Cerebellar nuclear complex (tissue), 1 donor: Measurements from ENCODE around the gene TBX19.
"Not testable (repeated sequence)": the region's sequence is repeated elsewhere in the genome, so short reads cannot be mapped to it uniquely, and the experiment has no call there.

Experiments
- DNase-seq, 2 experiments: peaks; one replicate each; lab custom pipeline; 2025; lab: John Stamatoyannopoulos, UW

Gene TBX19

GRCh38 chr1:168320149-168320548 lies 39.5 kb downstream of the TBX19 start:
- DNase-seq = no peak

DNA sequence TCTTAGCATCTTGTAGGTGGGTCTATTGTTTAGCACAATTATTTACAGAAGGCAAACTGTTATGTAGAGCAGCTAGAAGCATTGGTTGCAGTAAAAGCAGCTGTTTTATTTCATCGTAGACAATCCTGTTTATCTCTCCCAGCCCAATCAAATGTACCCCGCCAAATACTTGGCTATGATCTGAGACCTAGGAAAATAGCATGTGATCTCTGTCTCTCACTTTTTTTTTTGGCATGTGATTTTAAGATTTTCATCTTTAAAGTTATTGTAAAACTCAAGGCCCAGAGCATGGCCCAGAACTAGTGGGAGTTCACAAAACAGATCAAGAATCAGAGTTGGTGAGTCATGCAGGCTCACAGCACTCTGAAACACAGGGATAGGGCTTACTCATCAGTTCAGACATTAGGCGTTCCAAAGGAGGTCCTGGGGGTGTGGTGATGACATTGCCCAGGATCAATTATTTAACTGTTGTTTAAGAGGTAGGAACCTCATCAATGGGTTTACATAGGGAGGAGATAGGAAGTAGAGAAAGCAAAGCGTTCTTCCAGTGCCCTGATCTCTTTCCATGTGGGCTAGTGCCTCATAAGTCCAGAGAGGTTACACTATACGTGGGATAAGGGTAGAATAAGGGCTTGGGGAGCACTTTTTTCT lies 40.2 kb downstream of the TBX19 start:
- no peak for DNase-seq

- DNase-seq = no peak
These were observed 41.3 kb downstream of the TBX19 start for GRCh38 chr1:168321945-168322344.

DNA sequence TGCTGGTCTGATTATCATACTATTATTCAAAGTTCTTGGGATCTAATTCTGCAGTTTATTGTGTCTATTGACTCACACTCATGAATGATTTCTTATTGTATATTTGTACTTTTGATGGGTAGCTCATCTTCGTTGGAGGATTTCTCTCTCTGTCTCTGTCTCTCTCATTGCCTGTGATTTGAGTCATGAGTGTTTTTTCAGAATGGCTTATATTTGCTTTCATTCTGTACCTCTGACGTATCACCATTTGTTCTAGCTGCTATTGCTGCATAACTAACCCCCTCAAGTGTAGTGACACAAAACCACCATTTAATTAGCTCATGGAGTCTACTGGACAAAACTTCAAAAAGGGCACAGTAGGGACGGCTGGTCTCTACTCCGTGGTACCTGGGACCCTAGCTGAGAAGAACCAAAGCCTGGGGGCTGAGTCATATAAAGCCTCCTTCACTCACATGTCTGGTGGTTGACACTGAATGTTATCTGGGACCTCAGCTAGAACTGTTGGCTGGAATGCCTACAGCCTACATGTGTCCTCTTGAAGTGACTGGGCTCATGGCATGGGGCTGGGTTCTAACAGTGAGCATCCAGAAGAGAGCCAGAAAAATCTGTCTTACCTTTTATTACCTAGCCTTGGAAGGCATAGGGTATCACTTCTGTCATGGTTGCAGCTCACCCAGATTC lies 44.2 kb downstream of the TBX19 start:
- no peak for DNase-seq

GRCh38 chr1:168328731-168329364 lies 48.2 kb downstream of the TBX19 start:
- no peak for DNase-seq

DNA sequence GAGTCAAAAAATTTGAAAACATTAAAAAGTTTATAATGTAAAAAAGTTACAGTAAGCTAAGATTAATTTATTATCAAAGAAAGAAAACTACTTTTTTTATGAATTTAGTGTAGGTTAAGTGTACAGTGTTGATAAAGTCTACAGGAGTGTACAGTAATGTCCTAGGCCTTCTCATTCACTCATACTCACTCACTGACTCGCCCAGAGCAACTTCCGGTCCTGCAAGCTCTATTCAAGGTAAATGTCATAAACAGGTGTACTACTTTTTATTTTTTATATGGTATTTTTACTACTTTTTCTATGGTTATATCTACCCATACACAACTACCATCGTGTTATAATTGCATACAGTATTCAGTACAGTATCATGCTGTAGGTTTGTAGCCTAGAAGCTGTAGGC lies 49.6 kb downstream of the TBX19 start:
- no peak for DNase-seq

DNA sequence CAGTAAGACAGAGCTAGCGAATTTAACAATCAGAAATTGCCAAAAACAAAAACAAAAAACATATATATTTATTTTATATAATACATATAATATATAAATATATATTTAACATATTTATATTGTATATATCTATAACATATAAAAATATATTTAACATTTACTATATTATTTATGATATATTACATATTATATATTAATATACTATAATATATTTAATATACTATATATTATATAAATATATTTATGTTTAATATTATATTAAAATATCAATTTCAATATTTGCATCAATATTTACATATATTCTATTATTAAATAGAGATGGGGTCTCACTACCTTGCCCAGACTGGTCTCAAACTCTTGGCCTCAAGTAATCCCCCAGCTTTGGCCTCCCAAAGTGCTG lies 50.9 kb downstream of the TBX19 start:
- no peak for DNase-seq

- no peak for DNase-seq
These were observed 53.0 kb downstream of the TBX19 start for GRCh38 chr1:168333562-168334276.

DNA sequence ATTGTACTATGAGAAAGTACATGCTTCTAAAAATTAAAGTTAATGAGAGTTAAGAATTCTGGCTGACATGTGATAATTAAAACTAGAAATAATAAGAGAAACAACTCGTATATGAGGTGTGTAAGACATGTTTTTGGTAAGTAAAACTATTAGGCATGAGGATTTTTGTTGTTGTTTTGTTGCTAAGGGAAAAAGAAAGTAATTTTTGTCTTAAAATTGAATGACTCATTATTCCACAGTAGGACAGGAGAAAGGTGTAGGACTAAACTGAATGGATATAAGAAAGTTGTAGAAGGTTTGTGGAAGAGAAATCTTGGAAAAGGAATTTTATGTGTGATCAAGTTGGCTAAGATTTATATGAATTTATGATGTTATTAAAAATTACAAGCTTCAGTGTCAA lies 54.8 kb downstream of the TBX19 start:
- no peak for DNase-seq

GRCh38 chr1:168338589-168339503 lies 58.2 kb downstream of the TBX19 start:
- DNase-seq = no peak

DNA sequence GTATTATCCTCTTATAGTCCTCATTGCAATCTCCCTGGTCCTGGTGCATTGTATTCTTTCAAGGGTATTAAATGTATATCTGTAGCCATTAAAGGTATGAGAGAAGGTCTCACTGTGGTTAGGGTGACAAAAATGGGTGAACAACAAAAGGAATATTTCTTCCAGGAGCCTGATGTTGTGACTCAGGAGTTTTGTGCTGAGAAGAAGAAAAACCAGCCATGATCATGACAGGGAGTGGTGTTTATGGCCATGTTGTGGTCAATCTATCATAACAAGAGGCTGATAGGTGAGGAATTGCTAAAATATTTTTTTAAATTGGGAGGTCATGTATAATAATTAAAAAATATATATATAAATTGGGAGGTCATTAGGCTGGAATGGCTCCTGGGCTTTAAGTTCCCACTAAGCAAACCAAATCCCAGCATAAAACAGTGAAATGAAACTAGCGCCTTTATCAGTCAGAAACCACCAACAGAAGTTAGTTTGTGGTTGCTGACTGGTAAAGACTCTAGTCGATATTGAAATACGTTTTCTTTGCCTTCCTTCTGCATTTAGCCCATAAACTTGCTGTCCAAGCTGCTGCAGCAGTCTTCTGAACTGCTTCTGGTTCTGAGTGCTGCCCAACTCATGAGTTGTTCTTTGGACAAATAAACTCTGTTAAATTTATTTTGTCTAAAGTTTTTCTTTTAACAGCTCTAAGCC lies 60.3 kb downstream of the TBX19 start:
- DNase-seq = no peak

DNA sequence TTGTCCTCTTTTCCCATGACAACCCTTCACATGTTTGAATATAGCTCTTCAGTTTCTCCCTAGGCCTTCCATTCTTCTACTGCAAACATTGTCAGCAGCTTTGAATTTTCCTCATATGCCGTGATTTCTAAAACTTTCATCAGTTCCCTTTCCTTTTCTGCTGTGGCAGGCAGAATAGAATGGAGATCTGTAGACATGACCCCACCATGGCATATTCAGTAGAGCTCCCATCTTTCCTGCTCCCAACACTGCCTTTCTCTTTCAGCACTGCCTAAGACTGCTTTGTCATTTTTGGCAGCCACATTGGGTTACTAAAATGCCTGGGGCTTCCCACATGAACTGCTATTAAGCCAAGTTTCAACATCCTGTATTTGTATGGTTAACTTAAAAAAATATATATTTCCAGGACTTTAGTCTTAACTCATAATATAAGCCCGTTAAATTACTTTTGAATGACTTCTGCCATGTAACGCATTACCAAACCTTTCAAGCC lies 60.9 kb downstream of the TBX19 start:
- DNase-seq = no peak

- DNase-seq = peak in 1 of 2 experiments; percentile 40
These were observed 62.0 kb downstream of the TBX19 start for GRCh38 chr1:168342572-168343280.

- no peak for DNase-seq
These were observed 62.9 kb downstream of the TBX19 start for GRCh38 chr1:168343566-168343965.

- DNase-seq = no peak
These were observed 63.8 kb downstream of the TBX19 start for GRCh38 chr1:168344517-168344916.

- DNase-seq = no peak
These were observed 65.3 kb downstream of the TBX19 start for GRCh38 chr1:168345939-168346338.

DNA sequence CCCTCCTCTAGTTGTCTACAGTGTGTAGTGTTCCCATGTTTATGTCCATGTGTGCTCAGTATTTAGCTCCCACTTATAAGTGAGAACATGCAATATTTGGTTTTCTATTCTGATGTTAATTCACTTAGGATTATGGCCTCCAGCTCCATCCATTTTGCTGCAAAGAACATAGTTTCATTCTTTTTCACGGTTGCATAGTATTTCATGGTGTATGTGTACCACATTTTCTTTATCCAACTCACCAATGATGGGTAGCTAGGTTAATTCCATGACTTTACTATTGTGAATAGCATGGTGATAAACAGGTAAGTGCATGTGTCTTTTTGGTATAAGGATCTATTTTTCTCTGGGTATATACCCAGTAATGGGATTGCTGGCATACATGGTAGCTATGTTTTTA lies 67.0 kb downstream of the TBX19 start:
- DNase-seq = no peak

GRCh38 chr1:168348146-168348709 lies 67.6 kb downstream of the TBX19 start:
- no peak for DNase-seq

DNA sequence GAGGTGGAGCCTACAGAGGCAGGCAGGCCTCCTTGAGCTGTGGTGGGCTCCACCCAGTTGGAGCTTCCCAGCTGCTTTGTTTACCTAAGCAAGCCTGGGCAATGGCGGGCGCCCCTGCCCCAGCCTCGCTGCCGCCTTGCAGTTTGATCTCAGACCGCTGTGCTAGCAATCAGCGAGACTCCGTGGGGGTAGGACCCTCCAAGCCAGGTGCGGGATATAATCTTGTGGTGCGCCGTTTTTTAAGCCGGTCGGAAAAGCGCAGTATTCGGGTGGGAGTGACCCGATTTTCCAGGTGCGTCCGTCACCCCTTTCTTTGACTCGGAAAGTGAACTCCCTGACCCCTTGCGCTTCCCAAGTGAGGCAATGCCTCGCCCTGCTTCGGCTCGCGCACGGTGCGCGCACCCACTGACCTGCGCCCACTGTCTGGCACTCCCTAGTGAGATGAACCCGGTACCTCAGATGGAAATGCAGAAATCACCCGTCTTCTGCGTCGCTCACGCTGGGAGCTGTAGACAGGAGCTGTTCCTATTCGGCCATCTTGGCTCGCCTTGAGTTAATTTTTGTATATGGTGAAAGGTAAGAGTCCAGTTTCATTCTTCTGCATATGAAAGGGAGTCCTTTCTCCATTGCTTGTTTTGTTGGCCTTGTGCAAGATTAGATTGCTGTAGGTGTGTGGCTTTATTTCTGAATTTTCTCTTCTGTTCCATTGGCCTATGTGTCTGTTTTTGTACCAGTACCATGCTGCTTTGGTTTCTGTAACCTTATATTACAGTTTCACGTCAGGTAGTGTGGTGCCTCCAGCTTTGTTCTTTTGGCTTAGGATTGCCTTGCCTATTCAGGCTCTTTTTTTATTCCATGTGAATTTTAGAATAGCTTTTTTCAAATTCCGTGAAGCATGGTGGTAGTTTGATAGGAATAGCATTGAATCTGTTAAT lies 73.9 kb downstream of the TBX19 start:
- not testable (repeated sequence) for DNase-seq
